HEK293T (cell line): Measurements from ENCODE around the gene KCNQ2.

ENCODE experiments used
- CTCF ChIA-PET: fragments of 350-600 bp; formaldehyde crosslinking; extraction: SDS; loops from one replicate; lab custom pipeline; 2021; ENCODE audit warnings: antibody characterized with exemption, inconsistent platforms; lab: Yijun Ruan, JAX
- POLR2A ChIA-PET: fragments of 350-600 bp; formaldehyde crosslinking; extraction: SDS; loops from one replicate; lab custom pipeline; 2020; ENCODE audit warnings: antibody characterized with exemption, inconsistent platforms; lab: Yijun Ruan, JAX
- DNase-seq: peaks from one replicate; pipeline ENCODE4 v3.0.0; 2012; ENCODE audit warnings: mixed read lengths; ENCODE audit errors: extremely low spot score
- ARNT ChIP-seq: fragments of 450-650 bp; IDR thresholded peaks from 2 replicates; pipeline ENCODE4 v1.6.1; 2017; ENCODE audit warnings: mild to moderate bottlenecking
- BHLHE40 ChIP-seq: fragments of 450-650 bp; IDR thresholded peaks from 2 replicates; pipeline ENCODE4 v1.6.1; 2016; ENCODE audit warnings: mild to moderate bottlenecking, moderate library complexity, borderline replicate concordance
- CTBP1 ChIP-seq: fragments of 450-650 bp; IDR thresholded peaks from 2 replicates; pipeline ENCODE4 v1.6.1; 2016; ENCODE audit warnings: borderline replicate concordance
- ELF4 ChIP-seq: fragments of 450-650 bp; IDR thresholded peaks from 2 replicates; pipeline ENCODE4 v1.6.1; 2017; ENCODE audit warnings: antibody characterized with exemption
- FOXA1 ChIP-seq: fragments of 450-650 bp; IDR thresholded peaks from 2 replicates; pipeline ENCODE4 v1.6.1; 2016; ENCODE audit warnings: mild to moderate bottlenecking
- FOXK2 ChIP-seq: fragments of 450-650 bp; IDR thresholded peaks from 2 replicates; pipeline ENCODE4 v1.6.1; 2016; ENCODE audit warnings: mild to moderate bottlenecking
- FOXM1 ChIP-seq: fragments of 450-650 bp; IDR thresholded peaks from 2 replicates; pipeline ENCODE4 v1.6.1; 2017; ENCODE audit warnings: mild to moderate bottlenecking, borderline replicate concordance
- HDGF ChIP-seq: fragments of 450-650 bp; IDR thresholded peaks from 2 replicates; pipeline ENCODE4 v1.6.1; 2017; ENCODE audit warnings: antibody characterized with exemption, borderline replicate concordance
- L3MBTL2 ChIP-seq: fragments of 450-650 bp; conservative IDR thresholded peaks from 2 replicates; pipeline ENCODE4 v1.6.1; 2016; ENCODE audit warnings: mild to moderate bottlenecking
- LEF1 ChIP-seq: fragments of 450-650 bp; IDR thresholded peaks from 2 replicates; pipeline ENCODE4 v1.6.1; 2017; ENCODE audit warnings: mild to moderate bottlenecking, borderline replicate concordance
- NFRKB ChIP-seq: fragments of 450-650 bp; IDR thresholded peaks from 2 replicates; pipeline ENCODE4 v1.6.1; 2016; ENCODE audit warnings: mild to moderate bottlenecking, moderate library complexity
- SP1 ChIP-seq: fragments of 450-650 bp; IDR thresholded peaks from 2 replicates; pipeline ENCODE4 v1.6.1; 2017
- SUZ12 ChIP-seq: fragments of 450-650 bp; IDR thresholded peaks from 2 replicates; pipeline ENCODE4 v1.6.1; 2016; ENCODE audit warnings: mild to moderate bottlenecking
- TARDBP ChIP-seq: fragments of 450-650 bp; IDR thresholded peaks from 2 replicates; pipeline ENCODE4 v1.6.1; 2016
- ZNF384 ChIP-seq: fragments of 450-650 bp; IDR thresholded peaks from 2 replicates; pipeline ENCODE4 v1.6.1; 2016
- TF ChIP-seq, protein P1 (sequence below): fragments of 450-650 bp; IDR thresholded peaks from 2 replicates; pipeline ENCODE4 v1.6.1; 2016

Gene KCNQ2

DNA sequence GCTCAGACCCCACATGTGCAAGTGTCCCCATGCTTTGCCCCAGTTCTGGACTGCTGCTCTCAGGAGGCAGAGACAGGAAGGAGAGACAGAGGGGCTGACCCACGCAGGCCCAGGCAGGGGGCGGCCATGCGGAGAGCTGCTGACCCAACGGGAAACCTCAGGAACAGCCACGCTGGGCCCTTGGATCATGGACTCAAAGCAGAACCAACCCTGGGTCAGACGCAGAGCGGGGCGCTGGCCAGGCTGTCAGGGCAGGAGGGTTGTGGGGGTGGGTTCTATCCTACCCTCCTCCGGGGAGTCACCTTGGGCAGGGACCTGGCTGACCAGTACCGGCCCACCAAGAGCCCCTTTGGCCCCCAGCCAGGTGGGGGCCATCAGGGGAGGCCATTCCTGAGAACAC is 2.0 kb downstream of the KCNQ2 start:
- TF ChIP-seq, protein P1, sequence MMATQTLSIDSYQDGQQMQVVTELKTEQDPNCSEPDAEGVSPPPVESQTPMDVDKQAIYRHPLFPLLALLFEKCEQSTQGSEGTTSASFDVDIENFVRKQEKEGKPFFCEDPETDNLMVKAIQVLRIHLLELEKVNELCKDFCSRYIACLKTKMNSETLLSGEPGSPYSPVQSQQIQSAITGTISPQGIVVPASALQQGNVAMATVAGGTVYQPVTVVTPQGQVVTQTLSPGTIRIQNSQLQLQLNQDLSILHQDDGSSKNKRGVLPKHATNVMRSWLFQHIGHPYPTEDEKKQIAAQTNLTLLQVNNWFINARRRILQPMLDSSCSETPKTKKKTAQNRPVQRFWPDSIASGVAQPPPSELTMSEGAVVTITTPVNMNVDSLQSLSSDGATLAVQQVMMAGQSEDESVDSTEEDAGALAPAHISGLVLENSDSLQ, result no peak
- no peak for DNase-seq
- ChIA-PET POLR2A (no interaction called here), CTCF (interaction anchor here (1.8 kb wide), 1 partner anchor 26 kb away, joined by 5 read pairs; no protein-coding TSS in a partner anchor)

DNA sequence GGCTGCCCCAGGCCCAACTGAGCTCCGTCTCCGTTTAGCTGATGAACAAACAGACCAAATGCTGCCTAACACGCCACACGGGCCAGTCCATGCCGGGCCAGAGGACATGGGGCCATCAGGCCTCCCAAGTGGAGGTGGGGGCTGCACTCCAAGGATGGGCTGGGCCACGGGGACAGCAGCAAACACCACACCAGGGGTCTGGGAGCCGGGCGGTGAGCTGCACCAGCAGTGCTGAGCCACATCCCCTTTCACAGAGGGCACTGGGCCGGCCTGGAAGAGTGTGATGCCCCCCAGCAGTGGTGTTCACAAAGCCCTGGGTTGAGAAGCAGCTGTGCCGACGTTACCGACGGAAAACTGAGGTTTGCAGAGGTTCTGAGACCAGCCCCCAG is 2.7 kb downstream of the KCNQ2 start:
- TF ChIP-seq CTBP1, result no peak
- TF ChIP-seq, protein P1, result no peak
- TF ChIP-seq FOXK2, result no peak
- TF ChIP-seq SP1, result no peak
- TF ChIP-seq TARDBP, result no peak
- TF ChIP-seq BHLHE40, result no peak
- no peak for TF ChIP-seq NFRKB
- no peak for TF ChIP-seq ZNF384
- no peak for TF ChIP-seq L3MBTL2
- no peak for TF ChIP-seq ARNT
- no peak for TF ChIP-seq LEF1
- TF ChIP-seq ELF4, result no peak
- no peak for TF ChIP-seq HDGF
- TF ChIP-seq SUZ12, result no peak
- TF ChIP-seq FOXA1, result no peak
- no peak for TF ChIP-seq FOXM1
- no peak for DNase-seq
- ChIA-PET POLR2A (no interaction called here), CTCF (interaction anchor here (1.8 kb wide), 1 partner anchor 27 kb away, joined by 5 read pairs; no protein-coding TSS in a partner anchor)

DNA sequence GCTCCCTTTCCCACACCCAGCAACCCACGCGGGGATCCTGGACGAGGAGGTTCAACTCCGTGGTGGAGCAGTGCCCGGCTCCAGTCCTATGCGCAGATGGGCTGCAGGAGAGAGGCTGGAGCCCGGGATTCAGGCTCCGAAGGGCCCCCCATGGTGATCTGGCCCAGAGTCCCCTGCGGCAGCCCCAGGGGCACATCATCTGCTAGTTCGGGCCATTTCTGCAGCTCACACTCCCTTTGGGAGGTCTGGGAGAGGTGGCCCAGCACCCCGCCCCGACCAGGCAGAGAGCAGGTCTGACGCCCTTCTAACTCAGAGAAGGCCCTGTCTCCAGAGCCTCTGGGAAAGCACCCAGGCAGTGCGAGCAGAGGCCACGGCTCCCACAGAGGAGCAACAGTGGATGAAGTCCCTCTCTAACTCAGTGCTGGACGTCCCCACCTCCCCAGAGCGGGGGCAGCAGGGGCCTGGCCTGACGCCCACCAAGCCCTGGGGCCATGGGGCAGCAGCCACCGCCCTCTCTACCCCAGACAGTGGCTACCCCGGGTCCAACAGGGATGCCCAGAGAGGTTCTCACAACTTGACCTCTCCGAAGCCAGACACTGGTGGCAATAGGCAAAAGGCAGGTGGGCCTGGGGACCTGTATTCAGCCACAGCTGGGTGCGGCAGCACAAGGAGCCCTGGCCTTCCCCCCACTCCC is 3.3 kb downstream of the KCNQ2 start:
- no peak for DNase-seq
- POLR2A ChIA-PET, result interaction anchor here (0.9 kb wide), 1 partner anchor 52 kb away, joined by 4 read pairs; the partner anchor contains the start of gene PPDPF
- CTCF ChIA-PET, result no interaction called here
- TF ChIP-seq L3MBTL2 (no peak), FOXA1 (no peak), ZNF384 (no peak), ARNT (no peak), NFRKB (no peak), CTBP1 (no peak), SP1 (no peak), TARDBP (no peak), LEF1 (no peak)

DNA sequence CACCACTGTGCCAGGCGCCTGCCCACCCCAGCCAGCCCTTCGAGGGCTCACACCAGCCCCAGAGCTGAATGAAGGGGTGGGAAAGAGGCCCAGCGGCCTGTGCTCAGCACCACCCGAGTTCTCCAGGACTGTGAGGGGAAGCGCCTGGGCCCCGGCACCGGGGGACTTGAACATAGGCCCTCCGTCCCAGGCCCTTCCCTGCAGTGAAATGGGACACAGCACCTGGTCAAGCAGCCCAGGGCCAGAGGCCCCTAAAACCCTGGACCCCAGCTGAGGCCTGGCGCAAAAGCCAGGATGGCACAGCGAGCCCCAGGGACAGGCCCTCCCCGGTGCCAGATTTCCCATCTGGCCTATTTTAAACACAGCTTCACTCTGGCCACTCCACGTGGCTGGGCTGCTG is 4.0 kb downstream of the KCNQ2 start:
- CTCF ChIA-PET, result no interaction called here
- POLR2A ChIA-PET, result interaction anchor here (0.9 kb wide), 1 partner anchor 53 kb away, joined by 4 read pairs; the partner anchor contains the start of gene PPDPF
- no peak for DNase-seq
- TF ChIP-seq L3MBTL2 (no peak), ARNT (no peak), ELF4 (no peak)

DNA sequence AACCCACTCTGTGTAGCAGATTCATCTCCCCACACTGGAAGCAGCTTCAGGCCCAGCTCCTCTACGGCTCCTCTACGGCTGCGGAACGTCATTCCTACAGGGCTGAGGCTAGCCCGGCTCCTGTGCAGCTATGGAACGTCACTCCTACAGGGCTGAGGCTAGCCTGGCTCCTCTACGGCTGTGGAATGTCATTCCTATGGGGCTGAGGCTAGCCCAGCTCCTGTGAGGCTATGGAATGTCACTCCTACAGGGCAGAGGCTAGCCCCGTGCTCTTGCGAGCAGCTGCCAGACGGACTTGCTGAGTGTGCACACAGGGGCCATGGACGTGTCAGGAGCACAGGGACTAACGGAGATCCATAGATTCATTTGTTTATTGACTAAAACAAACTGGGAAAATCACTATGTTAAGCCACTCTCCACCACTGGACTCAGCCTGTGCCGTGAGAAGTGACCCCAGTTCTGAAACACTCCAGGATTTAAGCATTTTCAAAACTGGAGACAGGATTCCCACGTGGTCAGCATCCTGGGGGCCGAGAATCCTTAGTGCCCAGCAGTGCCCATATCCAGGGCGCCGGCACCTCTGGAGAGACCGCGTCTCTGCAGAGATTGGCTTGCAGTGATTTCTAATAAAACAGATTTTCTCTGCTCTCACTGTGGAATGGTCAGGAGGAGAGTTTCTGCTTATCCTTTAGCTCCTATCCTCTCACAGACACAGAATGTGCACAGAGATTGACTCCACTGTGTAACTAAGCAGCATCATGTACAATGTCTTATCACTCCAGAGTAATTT is 5.0 kb downstream of the KCNQ2 start:
- ChIA-PET CTCF (interaction anchor here (1.2 kb wide), 1 partner anchor 53 kb away, joined by 4 read pairs; the partner anchor contains the start of gene PPDPF), POLR2A (no interaction called here)

DNA sequence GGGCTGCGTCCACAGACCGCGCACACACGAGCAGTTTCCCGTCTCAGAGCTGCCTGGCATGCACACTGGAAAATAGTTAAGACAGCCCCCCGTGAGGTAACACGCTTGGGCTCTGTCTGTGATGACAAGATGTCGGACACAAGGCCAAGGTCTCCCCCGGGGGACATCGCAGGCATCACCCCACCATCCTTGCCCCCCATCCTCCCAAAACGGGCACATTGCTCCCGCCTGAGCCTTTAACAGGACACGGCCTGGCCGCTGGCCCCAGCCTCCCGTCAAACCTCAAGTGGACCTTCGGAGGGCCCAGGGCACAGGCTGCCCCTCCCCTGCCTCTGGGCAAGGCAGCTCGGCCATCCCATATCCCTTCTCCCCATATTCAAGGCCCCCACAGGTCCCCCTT is 5.6 kb downstream of the KCNQ2 start:
- POLR2A ChIA-PET, result no interaction called here
- TF ChIP-seq ARNT (no peak), HDGF (no peak), FOXK2 (no peak), SP1 (no peak), L3MBTL2 (no peak), ZNF384 (no peak), CTBP1 (no peak), BHLHE40 (no peak), NFRKB (no peak), TARDBP (no peak), LEF1 (no peak)
- TF ChIP-seq, protein P1, result no peak
- CTCF ChIA-PET, result interaction anchor here (1.2 kb wide), 1 partner anchor 54 kb away, joined by 4 read pairs; the partner anchor contains the start of gene PPDPF
- no peak for DNase-seq

More for the DNA sequence above, 5.0 kb downstream of the KCNQ2 start:
- TF ChIP-seq HDGF (no peak), CTBP1 (no peak), LEF1 (no peak), SUZ12 (no peak), ELF4 (no peak), FOXK2 (no peak), NFRKB (no peak), ZNF384 (no peak), L3MBTL2 (no peak), FOXA1 (no peak), ARNT (no peak), SP1 (no peak), TARDBP (no peak)
- DNase-seq, result no peak
